Measurements from ENCODE around the gene ZNF566. TPM values are rescaled to one million over a fixed set of nuclear protein-coding genes. Genes with fewer than 3 reads are reported as not detected.

The ZNF566 gene
- total and polyA plus RNA-seq, 2 of the 13 experiments (the other 11 are each of a cell fraction or from before 2014, with no cell fraction given), result 4.8 to 13.7 TPM

DNA sequence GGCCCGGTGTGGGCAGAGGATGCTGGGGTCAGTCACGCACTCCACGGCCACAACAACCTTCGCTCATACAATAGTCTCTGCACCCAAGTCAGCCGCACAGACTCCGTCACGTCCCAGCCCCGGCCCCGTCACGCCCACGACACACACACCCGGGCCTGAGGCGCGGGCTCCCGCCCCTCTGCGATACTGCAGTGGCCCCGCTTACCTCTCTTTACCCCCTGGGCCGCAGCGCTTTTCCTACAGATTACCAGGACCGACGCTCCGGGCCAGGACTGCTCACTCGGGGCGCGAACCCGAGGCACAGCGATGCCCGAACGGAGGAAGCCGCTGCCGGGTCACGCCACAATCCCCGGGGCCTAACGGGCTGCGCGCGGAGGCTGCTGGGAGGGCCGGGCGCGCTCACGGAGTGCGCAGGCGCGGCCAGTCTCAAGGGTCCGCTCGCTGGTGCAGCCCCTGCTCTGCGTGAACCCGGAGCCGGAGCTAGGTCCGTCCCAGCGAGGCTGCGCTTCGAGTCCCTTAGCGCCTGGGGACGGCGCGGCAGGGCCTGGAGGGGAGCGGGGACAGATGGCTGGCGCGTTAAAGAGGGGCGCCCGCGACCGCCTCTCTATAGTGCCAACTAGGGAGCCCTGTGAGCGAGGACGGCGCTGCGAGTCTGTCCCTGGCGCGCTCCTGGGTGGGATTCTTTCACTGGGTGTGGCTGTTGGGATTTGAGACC, 70.9 kb downstream of the ZNF566 start, which contains the start of gene ZFP82 (continued):
- TF ChIP-seq MEIS1 (CRISPR knock-in tag; IDR thresholded peaks at IDR 0.05; ENCODE audit: borderline replicate concordance) (no peak), ISX (CRISPR knock-in tag; conservative IDR thresholded peaks at IDR 0.05) (no peak), ZNF879 (CRISPR knock-in tag; IDR thresholded peaks at IDR 0.05) (no peak), MBNL3 (CRISPR knock-in tag; conservative IDR thresholded peaks at IDR 0.05) (no peak), ZNF782 (CRISPR knock-in tag; IDR thresholded peaks at IDR 0.05; ENCODE audit: borderline replicate concordance) (0 out of 2 replicates have a peak, but pooled peaks have one; percentile 50), RBFOX2 (IDR thresholded peaks at IDR 0.05; ENCODE audit: low read depth, low read length) (peak; percentile 88), EED (CRISPR knock-in tag; IDR thresholded peaks at IDR 0.05) (no peak), MTF2 (CRISPR knock-in tag; IDR thresholded peaks at IDR 0.05; ENCODE audit: borderline replicate concordance) (no peak), ZNF441 (CRISPR knock-in tag; IDR thresholded peaks at IDR 0.05; ENCODE audit: borderline replicate concordance) (0 out of 2 replicates have a peak, but pooled peaks have one; percentile 63), ZNF747 (CRISPR knock-in tag; IDR thresholded peaks at IDR 0.05; ENCODE audit: borderline replicate concordance) (no peak), NFIB (CRISPR knock-in tag; IDR thresholded peaks at IDR 0.05; ENCODE audit: borderline replicate concordance) (no peak), ZNF792 (CRISPR knock-in tag; IDR thresholded peaks at IDR 0.05) (no peak)
- TF ChIP-seq, protein P1, sequence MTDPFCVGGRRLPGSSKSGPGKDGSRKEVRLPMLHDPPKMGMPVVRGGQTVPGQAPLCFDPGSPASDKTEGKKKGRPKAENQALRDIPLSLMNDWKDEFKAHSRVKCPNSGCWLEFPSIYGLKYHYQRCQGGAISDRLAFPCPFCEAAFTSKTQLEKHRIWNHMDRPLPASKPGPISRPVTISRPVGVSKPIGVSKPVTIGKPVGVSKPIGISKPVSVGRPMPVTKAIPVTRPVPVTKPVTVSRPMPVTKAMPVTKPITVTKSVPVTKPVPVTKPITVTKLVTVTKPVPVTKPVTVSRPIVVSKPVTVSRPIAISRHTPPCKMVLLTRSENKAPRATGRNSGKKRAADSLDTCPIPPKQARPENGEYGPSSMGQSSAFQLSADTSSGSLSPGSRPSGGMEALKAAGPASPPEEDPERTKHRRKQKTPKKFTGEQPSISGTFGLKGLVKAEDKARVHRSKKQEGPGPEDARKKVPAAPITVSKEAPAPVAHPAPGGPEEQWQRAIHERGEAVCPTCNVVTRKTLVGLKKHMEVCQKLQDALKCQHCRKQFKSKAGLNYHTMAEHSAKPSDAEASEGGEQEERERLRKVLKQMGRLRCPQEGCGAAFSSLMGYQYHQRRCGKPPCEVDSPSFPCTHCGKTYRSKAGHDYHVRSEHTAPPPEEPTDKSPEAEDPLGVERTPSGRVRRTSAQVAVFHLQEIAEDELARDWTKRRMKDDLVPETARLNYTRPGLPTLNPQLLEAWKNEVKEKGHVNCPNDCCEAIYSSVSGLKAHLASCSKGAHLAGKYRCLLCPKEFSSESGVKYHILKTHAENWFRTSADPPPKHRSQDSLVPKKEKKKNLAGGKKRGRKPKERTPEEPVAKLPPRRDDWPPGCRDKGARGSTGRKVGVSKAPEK (CRISPR knock-in tag; IDR thresholded peaks at IDR 0.05; ENCODE audit: borderline replicate concordance), result no peak
- TF ChIP-seq, protein P2, sequence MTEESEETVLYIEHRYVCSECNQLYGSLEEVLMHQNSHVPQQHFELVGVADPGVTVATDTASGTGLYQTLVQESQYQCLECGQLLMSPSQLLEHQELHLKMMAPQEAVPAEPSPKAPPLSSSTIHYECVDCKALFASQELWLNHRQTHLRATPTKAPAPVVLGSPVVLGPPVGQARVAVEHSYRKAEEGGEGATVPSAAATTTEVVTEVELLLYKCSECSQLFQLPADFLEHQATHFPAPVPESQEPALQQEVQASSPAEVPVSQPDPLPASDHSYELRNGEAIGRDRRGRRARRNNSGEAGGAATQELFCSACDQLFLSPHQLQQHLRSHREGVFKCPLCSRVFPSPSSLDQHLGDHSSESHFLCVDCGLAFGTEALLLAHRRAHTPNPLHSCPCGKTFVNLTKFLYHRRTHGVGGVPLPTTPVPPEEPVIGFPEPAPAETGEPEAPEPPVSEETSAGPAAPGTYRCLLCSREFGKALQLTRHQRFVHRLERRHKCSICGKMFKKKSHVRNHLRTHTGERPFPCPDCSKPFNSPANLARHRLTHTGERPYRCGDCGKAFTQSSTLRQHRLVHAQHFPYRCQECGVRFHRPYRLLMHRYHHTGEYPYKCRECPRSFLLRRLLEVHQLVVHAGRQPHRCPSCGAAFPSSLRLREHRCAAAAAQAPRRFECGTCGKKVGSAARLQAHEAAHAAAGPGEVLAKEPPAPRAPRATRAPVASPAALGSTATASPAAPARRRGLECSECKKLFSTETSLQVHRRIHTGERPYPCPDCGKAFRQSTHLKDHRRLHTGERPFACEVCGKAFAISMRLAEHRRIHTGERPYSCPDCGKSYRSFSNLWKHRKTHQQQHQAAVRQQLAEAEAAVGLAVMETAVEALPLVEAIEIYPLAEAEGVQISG (CRISPR knock-in tag; IDR thresholded peaks at IDR 0.05), result no peak
- TF ChIP-seq, protein P3, sequence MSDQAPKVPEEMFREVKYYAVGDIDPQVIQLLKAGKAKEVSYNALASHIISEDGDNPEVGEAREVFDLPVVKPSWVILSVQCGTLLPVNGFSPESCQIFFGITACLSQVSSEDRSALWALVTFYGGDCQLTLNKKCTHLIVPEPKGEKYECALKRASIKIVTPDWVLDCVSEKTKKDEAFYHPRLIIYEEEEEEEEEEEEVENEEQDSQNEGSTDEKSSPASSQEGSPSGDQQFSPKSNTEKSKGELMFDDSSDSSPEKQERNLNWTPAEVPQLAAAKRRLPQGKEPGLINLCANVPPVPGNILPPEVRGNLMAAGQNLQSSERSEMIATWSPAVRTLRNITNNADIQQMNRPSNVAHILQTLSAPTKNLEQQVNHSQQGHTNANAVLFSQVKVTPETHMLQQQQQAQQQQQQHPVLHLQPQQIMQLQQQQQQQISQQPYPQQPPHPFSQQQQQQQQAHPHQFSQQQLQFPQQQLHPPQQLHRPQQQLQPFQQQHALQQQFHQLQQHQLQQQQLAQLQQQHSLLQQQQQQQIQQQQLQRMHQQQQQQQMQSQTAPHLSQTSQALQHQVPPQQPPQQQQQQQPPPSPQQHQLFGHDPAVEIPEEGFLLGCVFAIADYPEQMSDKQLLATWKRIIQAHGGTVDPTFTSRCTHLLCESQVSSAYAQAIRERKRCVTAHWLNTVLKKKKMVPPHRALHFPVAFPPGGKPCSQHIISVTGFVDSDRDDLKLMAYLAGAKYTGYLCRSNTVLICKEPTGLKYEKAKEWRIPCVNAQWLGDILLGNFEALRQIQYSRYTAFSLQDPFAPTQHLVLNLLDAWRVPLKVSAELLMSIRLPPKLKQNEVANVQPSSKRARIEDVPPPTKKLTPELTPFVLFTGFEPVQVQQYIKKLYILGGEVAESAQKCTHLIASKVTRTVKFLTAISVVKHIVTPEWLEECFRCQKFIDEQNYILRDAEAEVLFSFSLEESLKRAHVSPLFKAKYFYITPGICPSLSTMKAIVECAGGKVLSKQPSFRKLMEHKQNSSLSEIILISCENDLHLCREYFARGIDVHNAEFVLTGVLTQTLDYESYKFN (CRISPR knock-in tag; conservative IDR thresholded peaks at IDR 0.05), result no peak
- TF ChIP-seq, protein P4, sequence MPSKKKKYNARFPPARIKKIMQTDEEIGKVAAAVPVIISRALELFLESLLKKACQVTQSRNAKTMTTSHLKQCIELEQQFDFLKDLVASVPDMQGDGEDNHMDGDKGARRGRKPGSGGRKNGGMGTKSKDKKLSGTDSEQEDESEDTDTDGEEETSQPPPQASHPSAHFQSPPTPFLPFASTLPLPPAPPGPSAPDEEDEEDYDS (CRISPR knock-in tag; IDR thresholded peaks at IDR 0.05), result no peak
- TF ChIP-seq, protein P5, sequence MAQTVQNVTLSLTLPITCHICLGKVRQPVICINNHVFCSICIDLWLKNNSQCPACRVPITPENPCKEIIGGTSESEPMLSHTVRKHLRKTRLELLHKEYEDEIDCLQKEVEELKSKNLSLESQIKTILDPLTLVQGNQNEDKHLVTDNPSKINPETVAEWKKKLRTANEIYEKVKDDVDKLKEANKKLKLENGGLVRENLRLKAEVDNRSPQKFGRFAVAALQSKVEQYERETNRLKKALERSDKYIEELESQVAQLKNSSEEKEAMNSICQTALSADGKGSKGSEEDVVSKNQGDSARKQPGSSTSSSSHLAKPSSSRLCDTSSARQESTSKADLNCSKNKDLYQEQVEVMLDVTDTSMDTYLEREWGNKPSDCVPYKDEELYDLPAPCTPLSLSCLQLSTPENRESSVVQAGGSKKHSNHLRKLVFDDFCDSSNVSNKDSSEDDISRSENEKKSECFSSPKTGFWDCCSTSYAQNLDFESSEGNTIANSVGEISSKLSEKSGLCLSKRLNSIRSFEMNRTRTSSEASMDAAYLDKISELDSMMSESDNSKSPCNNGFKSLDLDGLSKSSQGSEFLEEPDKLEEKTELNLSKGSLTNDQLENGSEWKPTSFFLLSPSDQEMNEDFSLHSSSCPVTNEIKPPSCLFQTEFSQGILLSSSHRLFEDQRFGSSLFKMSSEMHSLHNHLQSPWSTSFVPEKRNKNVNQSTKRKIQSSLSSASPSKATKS (CRISPR knock-in tag; IDR thresholded peaks at IDR 0.05), result no peak
